DOHH2 (cell line): ENCODE results near the gene CNGB1.

Experiments used
- EZH2phosphoT487 ChIP-seq: fragments of 200-600 bp; sonication (generic); IDR thresholded peaks from 2 replicates; pipeline ENCODE4 v1.6.1; 2017; ENCODE audit warnings: borderline replicate concordance, mild to moderate bottlenecking, antibody characterized with exemption, low read length, moderate library complexity, mixed read lengths
- TF ChIP-seq, protein P1 (sequence below): fragments of 200-600 bp; sonication (generic); IDR thresholded peaks from one replicate; pipeline ENCODE4 v1.5.1; 2014; ENCODE audit warnings: antibody characterized with exemption, mild to moderate bottlenecking, low read depth, low read length; ENCODE audit not compliant: poor library complexity, severe bottlenecking

DNA sequence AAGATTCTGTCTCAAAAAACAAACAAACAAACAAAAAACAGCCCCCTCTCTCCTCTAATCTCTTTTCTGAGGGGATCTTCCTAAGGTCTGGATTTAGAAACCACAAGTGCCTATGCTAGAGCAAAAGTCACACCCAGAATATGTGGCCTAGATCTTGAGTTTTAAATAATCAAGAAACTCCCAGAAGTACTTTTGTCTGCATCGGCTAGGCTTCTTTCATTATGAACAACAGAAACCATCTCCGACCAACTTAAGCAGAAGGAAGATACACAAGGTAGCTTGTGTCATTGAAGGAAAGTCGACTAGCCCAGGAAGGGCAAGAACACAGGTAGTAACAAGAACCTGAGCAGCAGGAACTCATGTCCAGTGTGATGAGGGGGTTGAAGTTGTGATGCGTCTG lies 94.7 kb downstream of the CNGB1 start:
- TF ChIP-seq, protein P1, sequence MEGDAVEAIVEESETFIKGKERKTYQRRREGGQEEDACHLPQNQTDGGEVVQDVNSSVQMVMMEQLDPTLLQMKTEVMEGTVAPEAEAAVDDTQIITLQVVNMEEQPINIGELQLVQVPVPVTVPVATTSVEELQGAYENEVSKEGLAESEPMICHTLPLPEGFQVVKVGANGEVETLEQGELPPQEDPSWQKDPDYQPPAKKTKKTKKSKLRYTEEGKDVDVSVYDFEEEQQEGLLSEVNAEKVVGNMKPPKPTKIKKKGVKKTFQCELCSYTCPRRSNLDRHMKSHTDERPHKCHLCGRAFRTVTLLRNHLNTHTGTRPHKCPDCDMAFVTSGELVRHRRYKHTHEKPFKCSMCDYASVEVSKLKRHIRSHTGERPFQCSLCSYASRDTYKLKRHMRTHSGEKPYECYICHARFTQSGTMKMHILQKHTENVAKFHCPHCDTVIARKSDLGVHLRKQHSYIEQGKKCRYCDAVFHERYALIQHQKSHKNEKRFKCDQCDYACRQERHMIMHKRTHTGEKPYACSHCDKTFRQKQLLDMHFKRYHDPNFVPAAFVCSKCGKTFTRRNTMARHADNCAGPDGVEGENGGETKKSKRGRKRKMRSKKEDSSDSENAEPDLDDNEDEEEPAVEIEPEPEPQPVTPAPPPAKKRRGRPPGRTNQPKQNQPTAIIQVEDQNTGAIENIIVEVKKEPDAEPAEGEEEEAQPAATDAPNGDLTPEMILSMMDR: no peak
- TF ChIP-seq EZH2phosphoT487: no peak
